Measurements from ENCODE around the gene ESCO1.

ESCO1 gene

DNA sequence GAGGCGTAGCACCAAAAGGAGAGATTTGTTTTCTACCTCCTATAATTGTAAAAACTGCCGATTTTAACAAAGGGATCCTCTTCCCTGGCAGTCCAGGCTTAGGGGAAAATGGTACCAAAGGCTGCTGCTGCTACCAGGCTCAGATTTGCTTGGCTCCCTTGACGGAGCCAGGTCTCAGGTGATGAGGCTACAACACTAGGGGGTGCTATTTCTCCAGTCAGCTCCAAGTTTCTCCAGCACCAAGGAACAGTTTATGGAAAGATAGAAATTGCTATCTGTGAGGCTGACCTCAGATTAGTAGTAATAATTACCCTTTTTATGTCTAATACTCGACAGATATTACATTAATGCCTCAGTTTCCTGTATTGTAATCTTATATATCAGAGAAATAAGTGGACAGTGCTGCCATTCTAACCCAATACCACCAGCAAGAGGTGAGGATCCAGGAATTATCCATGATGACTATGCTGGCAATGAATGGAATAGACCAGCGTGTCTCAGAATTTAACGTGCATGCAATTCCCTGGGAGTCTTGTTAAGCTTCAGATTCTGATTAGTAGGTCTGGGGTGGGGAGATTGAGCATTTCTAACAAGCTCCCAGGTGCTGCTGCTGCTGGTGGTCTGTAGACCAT is 111.3 kb downstream of the ESCO1 start:
- DNase-seq, result no peak

DNA sequence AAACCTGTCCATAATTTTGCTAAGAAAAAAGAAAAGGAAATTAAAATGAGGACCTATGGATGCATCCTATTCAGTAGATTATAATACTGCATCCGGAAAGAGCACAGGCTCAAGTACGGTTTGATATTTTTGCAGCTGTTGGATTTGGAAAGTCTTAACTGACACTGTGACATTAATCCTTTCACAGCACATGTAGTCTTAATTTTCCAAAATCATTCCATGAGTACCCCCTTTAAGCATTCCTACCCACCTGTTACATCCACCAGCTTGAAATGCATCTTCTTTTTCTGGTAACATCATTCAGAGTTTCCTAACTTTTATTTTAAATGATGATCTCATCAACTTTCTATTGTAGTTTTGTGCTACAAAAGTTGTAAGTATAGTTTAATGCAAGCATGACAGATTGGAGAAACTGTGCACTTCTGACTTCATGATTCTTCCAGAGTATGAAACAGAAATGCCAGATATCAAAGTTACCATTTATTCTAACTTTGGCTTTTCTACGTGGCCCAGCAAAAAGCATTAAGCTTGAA is 113.5 kb downstream of the ESCO1 start:
- DNase-seq, result no peak

DNA sequence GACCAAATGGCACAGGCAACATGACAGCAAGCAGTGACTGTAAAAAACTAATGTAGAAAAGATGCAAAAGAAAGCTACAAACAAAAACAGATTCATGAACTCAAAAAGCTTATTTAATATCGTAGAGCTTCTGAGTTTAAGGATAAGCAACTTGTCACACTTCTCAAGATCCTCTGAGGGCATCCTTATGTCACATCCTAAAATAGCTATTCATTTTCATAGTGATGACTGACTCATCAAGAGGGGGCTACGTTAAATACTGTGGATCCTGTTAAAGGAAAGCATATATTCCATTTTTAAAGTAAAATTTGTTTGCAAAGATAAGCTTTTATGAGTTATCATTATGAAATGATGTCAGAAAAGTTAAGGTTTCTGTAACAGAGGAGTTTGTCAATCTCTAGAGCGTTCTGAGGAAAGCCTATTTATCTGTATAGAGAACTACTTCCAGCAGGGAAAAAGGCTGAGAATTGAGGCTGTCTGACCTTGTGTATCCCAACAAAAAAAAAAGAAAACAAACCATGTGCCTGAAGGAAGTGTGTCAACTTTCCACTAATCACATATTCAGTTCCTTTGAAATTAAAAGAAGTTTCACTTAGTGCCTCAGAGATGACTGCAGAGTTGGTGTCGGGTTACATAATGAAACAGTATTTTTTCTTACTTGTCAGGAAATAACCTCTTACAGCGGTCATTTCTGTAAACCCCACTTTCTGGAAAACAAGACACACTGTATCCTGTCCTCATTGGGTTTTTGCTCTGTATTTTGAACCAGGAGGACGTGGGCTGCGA is 115.5 kb downstream of the ESCO1 start:
- DNase-seq, result no peak

DNA sequence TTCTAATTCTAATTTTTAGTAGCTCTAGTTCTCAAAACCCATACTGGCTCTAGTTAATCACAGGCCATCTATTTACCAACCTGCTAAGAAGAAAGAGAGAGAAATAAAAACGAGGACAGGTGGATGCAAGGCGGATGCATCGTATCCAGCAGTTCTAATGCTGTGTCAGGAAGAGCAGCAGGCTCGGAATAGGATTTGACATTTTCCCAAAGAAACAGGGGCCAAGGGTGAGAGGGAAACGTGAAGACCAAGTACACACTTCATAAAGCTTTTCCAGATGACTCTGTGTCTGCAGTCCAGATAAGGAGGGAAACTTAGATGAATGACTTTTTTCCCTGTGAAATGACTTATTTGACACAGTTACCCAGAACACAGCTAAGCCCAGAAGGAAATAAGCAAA is 117.5 kb downstream of the ESCO1 start:
- DNase-seq, result no peak

DNA sequence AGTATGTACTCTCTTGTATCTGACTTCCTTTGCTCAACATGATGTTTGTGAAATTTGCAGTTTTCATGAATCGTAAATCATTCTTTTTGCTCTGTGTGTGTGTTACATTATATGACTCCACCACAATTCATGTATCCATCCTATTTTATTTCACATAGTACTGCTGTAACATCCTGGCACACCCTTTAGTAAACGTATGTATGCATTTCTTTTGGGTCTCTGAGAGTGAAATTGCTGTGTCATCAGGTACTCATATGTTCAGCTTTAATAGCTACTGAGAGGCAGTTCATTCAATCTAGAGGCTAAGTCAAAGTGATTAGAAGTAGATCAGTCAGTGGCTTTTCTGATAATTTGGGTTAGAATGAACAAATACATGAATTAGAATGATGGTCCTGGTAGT is 118.8 kb downstream of the ESCO1 start:
- no peak for DNase-seq

DNA sequence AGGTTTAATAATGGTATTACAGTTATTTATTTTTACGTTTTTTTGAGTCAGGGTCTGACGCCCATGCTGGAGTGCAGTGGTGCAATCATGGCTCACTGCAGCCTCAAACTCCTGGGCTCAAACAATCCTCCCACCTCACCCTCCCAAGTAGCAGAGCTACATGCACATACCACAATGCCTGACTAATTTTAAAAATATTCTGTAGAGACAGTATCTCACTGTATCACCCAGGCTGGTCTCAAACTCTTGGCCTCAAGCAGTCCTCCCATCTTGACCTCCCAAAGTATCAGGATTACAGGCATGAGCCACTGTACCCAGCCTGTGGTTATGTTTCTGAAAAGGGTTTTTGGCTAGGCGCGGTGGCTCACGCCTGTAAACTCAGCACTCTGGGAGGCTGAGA is 120.8 kb downstream of the ESCO1 start:
- no peak for DNase-seq

Data from effector CD8-positive, alpha-beta T cell (primary cell).